ENCODE results near the gene IDI1. TPM values are rescaled to one million over a fixed set of nuclear protein-coding genes. Genes with fewer than 3 reads are reported as not detected.
"Not testable (repeated sequence)": the region's sequence is repeated elsewhere in the genome, so short reads cannot be mapped to it uniquely, and the experiment has no call there.

Gene IDI1
- total and polyA plus RNA-seq, 4 donors, result 90.6 to 219 (median 169) TPM

DNA sequence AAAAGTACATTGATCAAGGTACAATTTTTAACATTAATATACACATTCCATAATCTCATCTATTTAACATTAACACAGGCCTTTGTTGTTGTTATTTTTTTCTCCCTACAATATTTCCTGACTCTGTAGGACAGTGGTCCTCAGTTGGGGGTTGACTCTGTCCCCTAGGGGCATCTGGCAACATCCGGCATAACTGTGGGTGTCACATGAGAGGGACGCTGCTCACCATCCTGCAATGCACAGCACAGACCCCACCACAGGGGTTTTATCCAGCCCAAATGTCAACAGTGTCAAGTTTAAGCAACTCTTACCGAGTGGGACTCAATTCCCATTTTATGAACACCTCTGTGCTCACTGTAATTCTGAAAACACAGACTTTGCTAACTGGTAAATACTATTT, 8.8 kb downstream of the IDI1 start:
- no peak for DNase-seq (ENCODE audit: low read depth in 4 of 6, low spot score in 6 of 6)
- H3K9me3 ChIP-seq (ENCODE audit: control insufficient read depth, insufficient read depth, low read length), result no peaks in the 10 kb centered on the region
- H3K27ac ChIP-seq (ENCODE audit: low read depth, low read length), result no peak overlapping the region
- 76% methylated on average over 3 of the region's 3 CpGs for WGBS (ENCODE audit: insufficient coverage)
- H3K27me3 ChIP-seq (ENCODE audit: control insufficient read depth, insufficient read depth, low read length), result no peaks in the 10 kb centered on the region
- H3K36me3 ChIP-seq (ENCODE audit: control insufficient read depth, insufficient read depth, low read length), result peaks cover 23% of the 10 kb centered on the region
- H3K4me3 ChIP-seq (ENCODE audit: low read depth, low read length), result no peak overlapping the region
- H3K4me1 ChIP-seq (ENCODE audit: control insufficient read depth, insufficient read depth, low read length), result peaks cover 9% of the 10 kb centered on the region

- H3K27me3 ChIP-seq (ENCODE audit: control insufficient read depth, insufficient read depth, low read length); H3K4me3 ChIP-seq (ENCODE audit: low read depth, low read length); H3K27ac ChIP-seq (ENCODE audit: low read depth, low read length); H3K9me3 ChIP-seq (ENCODE audit: control insufficient read depth, insufficient read depth, low read length); H3K4me1 ChIP-seq (ENCODE audit: control insufficient read depth, insufficient read depth, low read length); DNase-seq (ENCODE audit: low read depth in 4 of 6, low spot score in 6 of 6): not testable (repeated sequence)
- WGBS (ENCODE audit: insufficient coverage), result 87% methylated on average over 3 of the region's 20 CpGs
- H3K36me3 ChIP-seq (ENCODE audit: control insufficient read depth, insufficient read depth, low read length), result peaks cover 23% of the 10 kb centered on the region
These were observed 10.2 kb downstream of the IDI1 start for GRCh38 chr10:1038769-1039168.

- 85% methylated on average over 8 of the region's 11 CpGs for WGBS (ENCODE audit: insufficient coverage)
- Histone ChIP-seq H3K36me3 (ENCODE audit: control insufficient read depth, insufficient read depth, low read length) (peaks cover 23% of the 10 kb centered on the region), H3K4me3 (ENCODE audit: low read depth, low read length) (no peak overlapping the region), H3K27ac (ENCODE audit: low read depth, low read length) (no peak overlapping the region), H3K9me3 (ENCODE audit: control insufficient read depth, insufficient read depth, low read length) (no peaks in the 10 kb centered on the region), H3K27me3 (ENCODE audit: control insufficient read depth, insufficient read depth, low read length) (no peaks in the 10 kb centered on the region), H3K4me1 (ENCODE audit: control insufficient read depth, insufficient read depth, low read length) (peaks cover 9% of the 10 kb centered on the region)
- no peak for DNase-seq (ENCODE audit: low read depth in 4 of 6, low spot score in 6 of 6)
These were observed 11.8 kb downstream of the IDI1 start for GRCh38 chr10:1037098-1037497.

- H3K27me3 ChIP-seq (ENCODE audit: control insufficient read depth, insufficient read depth, low read length), result no peaks in the 10 kb centered on the region
- no peak overlapping the region for H3K4me3 ChIP-seq (ENCODE audit: low read depth, low read length)
- H3K36me3 ChIP-seq (ENCODE audit: control insufficient read depth, insufficient read depth, low read length), result peaks cover 18% of the 10 kb centered on the region
- H3K4me1 ChIP-seq (ENCODE audit: control insufficient read depth, insufficient read depth, low read length), result peaks cover 9% of the 10 kb centered on the region
- H3K27ac ChIP-seq (ENCODE audit: low read depth, low read length), result no peak overlapping the region
- no peak for DNase-seq (ENCODE audit: low read depth in 4 of 6, low spot score in 6 of 6)
- WGBS (ENCODE audit: insufficient coverage), result 76% methylated on average over 12 of the region's 14 CpGs
- no peaks in the 10 kb centered on the region for H3K9me3 ChIP-seq (ENCODE audit: control insufficient read depth, insufficient read depth, low read length)
These were observed 12.6 kb downstream of the IDI1 start for GRCh38 chr10:1036341-1036791.

GRCh38 chr10:1035201-1035600, 13.7 kb downstream of the IDI1 start:
- H3K4me3 ChIP-seq (ENCODE audit: low read depth, low read length), result no peak overlapping the region
- peak overlapping the region; percentile 49 for H3K27ac ChIP-seq (ENCODE audit: low read depth, low read length)
- H3K36me3 ChIP-seq (ENCODE audit: control insufficient read depth, insufficient read depth, low read length), result peaks cover 18% of the 10 kb centered on the region
- DNase-seq (ENCODE audit: low read depth in 4 of 6, low spot score in 6 of 6), result peak in 1 of 6 donors; percentile 14
- H3K9me3 ChIP-seq (ENCODE audit: control insufficient read depth, insufficient read depth, low read length), result no peaks in the 10 kb centered on the region
- 49% methylated on average over 4 of the region's 6 CpGs for WGBS (ENCODE audit: insufficient coverage)
- H3K4me1 ChIP-seq (ENCODE audit: control insufficient read depth, insufficient read depth, low read length), result peaks cover 9% of the 10 kb centered on the region
- no peaks in the 10 kb centered on the region for H3K27me3 ChIP-seq (ENCODE audit: control insufficient read depth, insufficient read depth, low read length)

DNA sequence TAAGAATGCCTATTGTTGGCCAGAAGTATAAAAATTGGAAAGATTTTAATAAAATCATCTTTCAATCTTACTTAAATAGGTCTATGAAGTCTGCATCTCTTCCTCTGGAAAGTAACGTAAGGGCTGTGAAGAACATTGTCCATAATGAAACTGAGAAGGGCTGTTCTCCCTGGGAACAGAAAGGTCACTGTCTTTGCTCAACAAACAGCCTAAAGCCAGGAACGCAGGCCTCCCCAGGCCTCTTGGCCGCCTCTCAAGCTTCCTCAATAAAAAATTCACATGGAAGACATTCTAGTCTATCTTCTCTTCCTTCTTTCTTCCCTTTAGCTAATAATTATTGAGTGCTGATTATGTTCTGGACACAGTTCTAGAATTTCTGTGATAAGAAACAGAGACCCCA, 14.2 kb downstream of the IDI1 start:
- DNase-seq (ENCODE audit: low read depth in 4 of 6, low spot score in 6 of 6), result peak in 1 of 6 donors; percentile 38
- no peaks in the 10 kb centered on the region for H3K27me3 ChIP-seq (ENCODE audit: control insufficient read depth, insufficient read depth, low read length)
- H3K27ac ChIP-seq (ENCODE audit: low read depth, low read length), result peak overlapping the region; percentile 49
- no CpG with 5 or more reads among the region's 3 CpGs for WGBS (ENCODE audit: insufficient coverage)
- H3K4me1 ChIP-seq (ENCODE audit: control insufficient read depth, insufficient read depth, low read length), result peaks cover 9% of the 10 kb centered on the region
- no peak overlapping the region for H3K4me3 ChIP-seq (ENCODE audit: low read depth, low read length)
- H3K9me3 ChIP-seq (ENCODE audit: control insufficient read depth, insufficient read depth, low read length), result no peaks in the 10 kb centered on the region
- peaks cover 16% of the 10 kb centered on the region for H3K36me3 ChIP-seq (ENCODE audit: control insufficient read depth, insufficient read depth, low read length)

- peaks cover 10% of the 10 kb centered on the region for H3K36me3 ChIP-seq (ENCODE audit: control insufficient read depth, insufficient read depth, low read length)
- H3K4me3 ChIP-seq (ENCODE audit: low read depth, low read length), result no peak overlapping the region
- no peaks in the 10 kb centered on the region for H3K9me3 ChIP-seq (ENCODE audit: control insufficient read depth, insufficient read depth, low read length)
- H3K27me3 ChIP-seq (ENCODE audit: control insufficient read depth, insufficient read depth, low read length), result no peaks in the 10 kb centered on the region
- H3K27ac ChIP-seq (ENCODE audit: low read depth, low read length), result no peak overlapping the region
- WGBS (ENCODE audit: insufficient coverage), result 78% methylated on average over 1 of the region's 1 CpG
- peaks cover 9% of the 10 kb centered on the region for H3K4me1 ChIP-seq (ENCODE audit: control insufficient read depth, insufficient read depth, low read length)
- DNase-seq (ENCODE audit: low read depth in 4 of 6, low spot score in 6 of 6), result no peak
These were observed 15.3 kb downstream of the IDI1 start for GRCh38 chr10:1033601-1034000.

DNA sequence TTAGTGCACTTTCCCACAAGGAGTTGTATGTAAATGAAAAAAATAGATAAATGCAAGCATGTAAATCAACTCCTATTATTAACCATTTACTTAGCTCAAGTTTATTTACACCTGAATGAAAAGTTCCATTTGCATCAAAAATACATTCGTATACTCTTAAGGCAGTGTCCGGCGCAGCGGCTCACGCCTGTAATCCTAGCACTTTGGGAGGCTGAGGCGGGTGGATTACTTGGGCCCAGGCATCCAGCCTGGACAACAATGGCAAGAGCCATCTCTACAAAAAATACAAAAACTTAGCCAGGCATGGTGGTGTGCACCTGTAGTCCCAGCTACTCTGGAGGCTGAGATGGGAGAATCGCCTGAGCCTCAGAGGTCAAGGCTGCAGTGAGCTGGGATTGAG, 19.1 kb downstream of the IDI1 start:
- Histone ChIP-seq H3K4me3 (ENCODE audit: low read depth, low read length) (no peak overlapping the region), H3K4me1 (ENCODE audit: control insufficient read depth, insufficient read depth, low read length) (peaks cover 1% of the 10 kb centered on the region), H3K27ac (ENCODE audit: low read depth, low read length) (no peak overlapping the region), H3K9me3 (ENCODE audit: control insufficient read depth, insufficient read depth, low read length) (no peaks in the 10 kb centered on the region), H3K27me3 (ENCODE audit: control insufficient read depth, insufficient read depth, low read length) (no peaks in the 10 kb centered on the region), H3K36me3 (ENCODE audit: control insufficient read depth, insufficient read depth, low read length) (no peaks in the 10 kb centered on the region)
- no peak for DNase-seq (ENCODE audit: low read depth in 4 of 6, low spot score in 6 of 6)
- 92% methylated on average over 6 of the region's 7 CpGs for WGBS (ENCODE audit: insufficient coverage)

DNA sequence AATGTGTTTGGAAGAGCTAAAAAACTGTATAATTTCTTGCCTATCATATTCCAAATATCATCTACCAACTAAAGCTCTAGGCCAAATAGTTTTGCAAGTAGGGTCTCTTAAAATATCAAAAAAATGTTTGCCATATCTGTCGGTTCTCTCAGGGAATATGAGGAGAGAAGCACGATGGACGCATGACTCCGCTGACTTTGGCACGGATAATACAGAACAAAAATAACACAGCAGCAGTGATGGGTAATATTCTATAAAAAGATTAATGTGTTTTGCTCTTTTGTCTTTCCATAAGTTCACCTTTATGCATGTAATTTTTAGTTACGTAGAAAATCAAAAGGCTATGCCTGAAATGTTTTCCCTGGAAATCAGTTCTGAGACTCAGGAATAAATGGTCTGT, 22.3 kb downstream of the IDI1 start:
- Histone ChIP-seq H3K27ac (ENCODE audit: low read depth, low read length) (no peak overlapping the region), H3K9me3 (ENCODE audit: control insufficient read depth, insufficient read depth, low read length) (no peaks in the 10 kb centered on the region), H3K4me1 (ENCODE audit: control insufficient read depth, insufficient read depth, low read length) (no peaks in the 10 kb centered on the region), H3K36me3 (ENCODE audit: control insufficient read depth, insufficient read depth, low read length) (no peaks in the 10 kb centered on the region), H3K4me3 (ENCODE audit: low read depth, low read length) (no peak overlapping the region), H3K27me3 (ENCODE audit: control insufficient read depth, insufficient read depth, low read length) (no peaks in the 10 kb centered on the region)
- no peak for DNase-seq (ENCODE audit: low read depth in 4 of 6, low spot score in 6 of 6)
- no CpG with 5 or more reads among the region's 6 CpGs for WGBS (ENCODE audit: insufficient coverage)

DNA sequence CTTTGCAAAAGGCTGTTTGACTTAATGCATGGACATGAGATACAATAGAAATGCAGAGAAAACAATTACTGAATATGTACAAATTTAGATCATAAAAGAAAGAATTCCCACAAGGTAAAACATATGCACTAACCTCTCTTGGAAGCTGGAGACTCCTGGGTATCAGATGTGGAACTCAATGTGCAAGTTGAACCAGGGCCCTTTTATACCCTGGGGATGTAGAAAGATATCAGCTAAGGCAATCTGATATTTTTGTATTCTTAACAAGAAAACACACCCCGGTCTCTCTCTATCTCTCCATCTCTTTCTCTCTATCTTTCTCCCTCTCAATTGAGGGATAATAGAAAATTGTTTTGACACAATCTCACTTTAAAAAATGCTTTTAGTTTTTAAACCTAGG, 23.2 kb downstream of the IDI1 start, which contains the start of gene IDI2:
Gene IDI2, minus strand, starts transcription at position 177 of the 400 bp plus-strand sequence. CDS start 1,136 bp downstream, outside the sequence.
- Histone ChIP-seq H3K4me1 (ENCODE audit: control insufficient read depth, insufficient read depth, low read length) (no peaks in the 10 kb centered on the region), H3K27me3 (ENCODE audit: control insufficient read depth, insufficient read depth, low read length) (no peaks in the 10 kb centered on the region), H3K36me3 (ENCODE audit: control insufficient read depth, insufficient read depth, low read length) (peaks cover 5% of the 10 kb centered on the region), H3K4me3 (ENCODE audit: low read depth, low read length) (no peak within 1 kb of the TSS), H3K27ac (ENCODE audit: low read depth, low read length) (no peak within 1 kb of the TSS), H3K9me3 (ENCODE audit: control insufficient read depth, insufficient read depth, low read length) (no peaks in the 10 kb centered on the region)
- no CpG with 5 or more reads among the region's 1 CpG for WGBS (ENCODE audit: insufficient coverage)
- no peak for DNase-seq (ENCODE audit: low read depth in 4 of 6, low spot score in 6 of 6)
